GM21526 (cell line): ENCODE results near the gene TSPY1.
"Not testable (repeated sequence)": the region's sequence is repeated elsewhere in the genome, so short reads cannot be mapped to it uniquely, and the experiment has no call there.

Experiments used
- ATAC-seq: cut with Tn5 transposase; IDR thresholded peaks from one replicate; pipeline ENCODE4 v1.9.1; 2021; ENCODE audit warnings: moderate library complexity; ENCODE audit not compliant: unreplicated experiment, low FRiP score

Gene TSPY1

GRCh38 chrY:9466655-9467054, at the start of gene TSPY1:
TSPY1 (plus strand) TSS chrY:9466955; CDS start chrY:9467001, 46 bp downstream.
- ATAC-seq = not testable (repeated sequence)

- ATAC-seq = not testable (repeated sequence)
Observed at GRCh38 chrY:9486967-9487366, 20.2 kb downstream of the TSPY1 start, which contains the start of gene TSPY9. TSPY9 (plus strand) TSS chrY:9487267; CDS start chrY:9487313, 46 bp downstream.

- not testable (repeated sequence) for ATAC-seq
Observed at GRCh38 chrY:9504396-9504795, 37.6 kb downstream of the TSPY1 start.

GRCh38 chrY:9516287-9516686, 49.5 kb downstream of the TSPY1 start:
- ATAC-seq = not testable (repeated sequence)
